Colonic mucosa (tissue), 4 donors: ENCODE results near the gene PHETA1. TPM values are rescaled to one million over a fixed set of nuclear protein-coding genes. Genes with fewer than 3 reads are reported as not detected.
"Not testable (repeated sequence)": the region's sequence is repeated elsewhere in the genome, so short reads cannot be mapped to it uniquely, and the experiment has no call there.

ENCODE experiments used
- DNase-seq: peaks from one replicate; pipeline ENCODE4 v3.0.0-alpha.2; 2020
- H3K27ac ChIP-seq: fragments of 200-600 bp; one replicate; pipeline ENCODE4 v1.8.0; 2021
- H3K27me3 ChIP-seq: fragments of 200-600 bp; one replicate; pipeline ENCODE4 v1.8.0; 2021
- H3K36me3 ChIP-seq: fragments of 200-600 bp; one replicate; pipeline ENCODE4 v1.8.0; 2021
- H3K4me1 ChIP-seq: fragments of 200-600 bp; one replicate; pipeline ENCODE4 v1.8.0; 2021; ENCODE audit warnings: mild to moderate bottlenecking
- H3K4me3 ChIP-seq: fragments of 200-600 bp; one replicate; pipeline ENCODE4 v1.8.0; 2021
- H3K9ac ChIP-seq, 2 donors: one replicate each; pipeline ENCODE4 v1.7.0; 2013; ENCODE audit warnings: control low read depth in 2 of 2, low read depth in 2 of 2, low read length in 2 of 2
- H3K9me3 ChIP-seq: fragments of 200-600 bp; one replicate; pipeline ENCODE4 v1.8.0; 2021
- CTCF ChIP-seq: fragments of 200-600 bp; IDR thresholded peaks from one replicate; pipeline ENCODE4 v1.8.0; 2022; ENCODE audit warnings: antibody characterized with exemption, mild to moderate bottlenecking
- intact Hi-C: fragments of 100-400 bp; cut with DNase I; formaldehyde crosslinking; loops from one replicate; pipeline ENCODE4 v1.14.1; 2022
- total RNA-seq, 2 donors: library from RNA; stranded (reverse); fragmentation: NEBNext Ultra II Directional in 1 of 2; extraction: Animal tissue kit (Norgen Biotek cat#: 25700) in 1 of 2; gene quantifications; one replicate each; pipeline ENCODE4 v1.2.1, GENCODE V29; 2021
- donor health status: healthy.
- donor health status: DM: no; HTN: no; CAD: no.
- donor health status: DM: no; HTN: no; CAD: no.

The PHETA1 gene
- total RNA-seq, 2 donors from 2014 or later = 21.8 to 43.6 TPM

DNA sequence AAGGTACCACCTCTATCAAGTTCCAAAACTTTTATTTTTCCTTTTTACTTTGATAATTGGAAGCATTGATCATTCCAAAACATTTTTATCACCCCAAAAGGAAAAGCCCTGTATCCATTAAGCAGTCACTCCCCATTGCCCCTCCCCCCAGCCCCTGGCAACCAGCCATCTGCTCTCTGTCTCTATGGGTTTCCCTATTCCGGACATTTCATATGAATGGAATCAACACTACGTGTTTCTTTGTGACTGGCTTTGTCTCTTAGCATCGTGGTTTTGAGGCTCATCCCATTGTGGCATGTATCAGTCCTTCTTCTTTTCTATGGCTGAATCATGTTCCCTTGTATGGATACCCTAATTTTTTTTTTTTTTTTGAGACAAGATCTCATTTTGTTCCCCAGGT, 18.0 kb upstream of the PHETA1 start:
- no peaks in the 10 kb centered on the region for H3K4me1 ChIP-seq
- no peaks in the 10 kb centered on the region for H3K9me3 ChIP-seq
- H3K9ac ChIP-seq = no peak overlapping the region
- H3K36me3 ChIP-seq = no peaks in the 10 kb centered on the region
- no peak for DNase-seq
- no peak overlapping the region for H3K27ac ChIP-seq
- no peaks in the 10 kb centered on the region for H3K27me3 ChIP-seq
- intact Hi-C loops = no loop called here
- TF ChIP-seq CTCF = no peak
- H3K4me3 ChIP-seq = no peak overlapping the region

GRCh38 chr12:111384596-111384995, 15.7 kb upstream of the PHETA1 start:
- Histone ChIP-seq H3K4me1 (no peaks in the 10 kb centered on the region), H3K9me3 (no peaks in the 10 kb centered on the region), H3K4me3 (no peak overlapping the region), H3K36me3 (no peaks in the 10 kb centered on the region), H3K27me3 (no peaks in the 10 kb centered on the region), H3K9ac (no peak overlapping the region), H3K27ac (no peak overlapping the region)
- intact Hi-C loops = no loop called here
- DNase-seq = no peak
- TF ChIP-seq CTCF = no peak

- H3K36me3 ChIP-seq = no peaks in the 10 kb centered on the region
- no peaks in the 10 kb centered on the region for H3K27me3 ChIP-seq
- H3K9me3 ChIP-seq = no peaks in the 10 kb centered on the region
- H3K4me1 ChIP-seq = no peaks in the 10 kb centered on the region
- H3K4me3 ChIP-seq = no peak overlapping the region
- no peak overlapping the region for H3K27ac ChIP-seq
- intact Hi-C loops = no loop called here
- no peak overlapping the region for H3K9ac ChIP-seq
- TF ChIP-seq CTCF = no peak
- no peak for DNase-seq
Observed at GRCh38 chr12:111379942-111380554, 11.2 kb upstream of the PHETA1 start.

DNA sequence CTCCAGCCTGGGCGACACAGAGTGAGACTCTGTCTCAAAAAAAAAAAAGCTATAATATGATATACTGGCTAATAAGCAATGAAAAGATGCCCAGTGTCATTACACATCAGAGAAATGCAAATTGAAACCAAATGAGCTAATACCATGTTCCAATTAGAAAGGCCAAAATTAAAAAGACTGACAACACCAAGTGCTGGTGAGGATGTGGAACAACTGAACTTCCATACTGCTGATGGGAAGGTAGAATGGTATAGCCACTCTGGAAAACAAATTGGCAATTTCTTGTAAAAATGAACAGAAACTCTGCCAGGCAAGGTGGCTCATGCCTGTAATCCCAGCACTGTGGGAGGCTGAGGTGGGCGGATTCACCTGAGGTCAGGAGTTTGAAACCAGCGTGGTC, 8.5 kb upstream of the PHETA1 start:
- intact Hi-C loops = no loop called here

DNA sequence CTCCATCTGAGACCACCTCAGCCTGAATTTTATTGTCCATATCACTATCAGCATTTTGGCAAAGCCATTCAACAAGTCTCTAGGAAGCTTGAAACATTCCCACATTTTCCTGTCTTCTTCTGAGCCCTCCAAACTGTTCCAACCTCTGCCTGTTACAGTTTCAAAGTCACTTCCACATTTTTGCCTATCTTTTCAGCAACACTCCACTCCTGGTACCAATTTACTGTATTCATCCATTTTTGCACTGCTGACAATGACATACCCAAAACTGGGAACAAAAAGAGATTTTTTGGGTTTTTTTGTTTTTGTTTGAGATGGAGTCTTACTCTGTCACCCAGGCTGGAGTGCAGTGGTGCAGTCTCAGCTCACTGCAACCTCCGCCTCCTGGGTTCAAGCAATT, 4.3 kb upstream of the PHETA1 start:
- H3K36me3 ChIP-seq, H3K27ac ChIP-seq, DNase-seq, H3K4me1 ChIP-seq, H3K4me3 ChIP-seq, H3K9ac ChIP-seq, H3K27me3 ChIP-seq, intact Hi-C loops, H3K9me3 ChIP-seq: not testable (repeated sequence)

More for the DNA sequence above, 8.5 kb upstream of the PHETA1 start:
- H3K36me3 ChIP-seq = no peaks in the 10 kb centered on the region
- no peak overlapping the region for H3K9ac ChIP-seq
- H3K4me3 ChIP-seq = no peak overlapping the region
- no peaks in the 10 kb centered on the region for H3K27me3 ChIP-seq
- no peak for DNase-seq
- H3K9me3 ChIP-seq = no peaks in the 10 kb centered on the region
- no peak for TF ChIP-seq CTCF
- H3K4me1 ChIP-seq = no peaks in the 10 kb centered on the region
- H3K27ac ChIP-seq = no peak overlapping the region

- H3K9me3 ChIP-seq = no peaks in the 10 kb centered on the region
- peak overlapping the region; percentile 99 for H3K4me3 ChIP-seq
- intact Hi-C loops = no loop called here
- no peak for DNase-seq
- no peaks in the 10 kb centered on the region for H3K27me3 ChIP-seq
- peak overlapping the region; percentile 53 to 96 for H3K9ac ChIP-seq
- H3K36me3 ChIP-seq = no peaks in the 10 kb centered on the region
- peak overlapping the region; percentile 77 for H3K27ac ChIP-seq
- no peak for TF ChIP-seq CTCF
- H3K4me1 ChIP-seq = peaks cover 12% of the 10 kb centered on the region
Observed at GRCh38 chr12:111369496-111370220, 763 bp upstream of the PHETA1 start.
